HG03469 (cell line): ENCODE measurements around the gene ANKFN1.
"Not testable (repeated sequence)": the region's sequence is repeated elsewhere in the genome, so short reads cannot be mapped to it uniquely, and the experiment has no call there.

ENCODE experiments used
- ATAC-seq: cut with Tn5 transposase; IDR thresholded peaks from one replicate; pipeline ENCODE4 v1.9.1; 2021; ENCODE audit warnings: mild to moderate bottlenecking, moderate library complexity, moderate number of reproducible peaks; ENCODE audit not compliant: unreplicated experiment

Gene ANKFN1

GRCh38 chr17:56269556-56270389, 116.5 kb downstream of the ANKFN1 start:
- no peak for ATAC-seq

GRCh38 chr17:56274491-56274890, 121.2 kb downstream of the ANKFN1 start:
- no peak for ATAC-seq

- ATAC-seq: no peak
Observed at GRCh38 chr17:56284482-56284881, 131.2 kb downstream of the ANKFN1 start.

- ATAC-seq: not testable (repeated sequence)
Observed at GRCh38 chr17:56288786-56289185, 135.5 kb downstream of the ANKFN1 start.

- no peak for ATAC-seq
Observed at GRCh38 chr17:56289321-56289720, 136.0 kb downstream of the ANKFN1 start.

GRCh38 chr17:56290101-56290801, 137.0 kb downstream of the ANKFN1 start:
- ATAC-seq: no peak

GRCh38 chr17:56290802-56291118, 137.5 kb downstream of the ANKFN1 start:
- no peak for ATAC-seq

- no peak for ATAC-seq
Observed at GRCh38 chr17:56291226-56291805, 138.0 kb downstream of the ANKFN1 start.

GRCh38 chr17:56292010-56292409, 138.7 kb downstream of the ANKFN1 start:
- no peak for ATAC-seq

GRCh38 chr17:56292578-56292977, 139.3 kb downstream of the ANKFN1 start:
- ATAC-seq: no peak

- no peak for ATAC-seq
Observed at GRCh38 chr17:56297184-56297583, 143.9 kb downstream of the ANKFN1 start.

GRCh38 chr17:56298846-56299245, 145.6 kb downstream of the ANKFN1 start:
- no peak for ATAC-seq

GRCh38 chr17:56300144-56300543, 146.9 kb downstream of the ANKFN1 start:
- no peak for ATAC-seq

GRCh38 chr17:56305007-56305406, 151.7 kb downstream of the ANKFN1 start:
- no peak for ATAC-seq

- no peak for ATAC-seq
Observed at GRCh38 chr17:56309897-56310296, 156.6 kb downstream of the ANKFN1 start.

GRCh38 chr17:56310782-56311181, 157.5 kb downstream of the ANKFN1 start:
- ATAC-seq: no peak

GRCh38 chr17:56313201-56313600, 159.9 kb downstream of the ANKFN1 start:
- ATAC-seq: no peak

- ATAC-seq: no peak
Observed at GRCh38 chr17:56314026-56314425, 160.8 kb downstream of the ANKFN1 start.

GRCh38 chr17:56314984-56315602, 161.8 kb downstream of the ANKFN1 start:
- no peak for ATAC-seq

- ATAC-seq: no peak
Observed at GRCh38 chr17:56316604-56317003, 163.3 kb downstream of the ANKFN1 start.

GRCh38 chr17:56317351-56318208, 164.3 kb downstream of the ANKFN1 start:
- no peak for ATAC-seq
